Breast epithelium (tissue), 3 donors: ENCODE results near the gene AP4S1.

Source experiments
- CTCF ChIP-seq, 3 donors: fragments of 450-650 bp; IDR thresholded peaks; one replicate each; pipeline ENCODE4 v1.5.1; 2016 to 2017; ENCODE audit warnings: antibody characterized with exemption in 3 of 3, mild to moderate bottlenecking in 3 of 3, moderate library complexity in 3 of 3
- POLR2A ChIP-seq: fragments of 450-650 bp; IDR thresholded peaks from one replicate; pipeline ENCODE4 v1.6.1; 2016; ENCODE audit warnings: antibody characterized with exemption, mild to moderate bottlenecking, moderate library complexity

GRCh38 chr14:31118892-31119291 is 93.4 kb downstream of the AP4S1 start:
- TF ChIP-seq CTCF (IDR thresholded peaks at IDR 0.05) (no peak), POLR2A (no peak)
